Measurements from ENCODE around the gene IGSF21. TPM values are rescaled to one million over a fixed set of nuclear protein-coding genes. Genes with fewer than 3 reads are reported as not detected.

Gene IGSF21
- total RNA-seq, 1 donor from 2014 or later = 1.3 TPM

DNA sequence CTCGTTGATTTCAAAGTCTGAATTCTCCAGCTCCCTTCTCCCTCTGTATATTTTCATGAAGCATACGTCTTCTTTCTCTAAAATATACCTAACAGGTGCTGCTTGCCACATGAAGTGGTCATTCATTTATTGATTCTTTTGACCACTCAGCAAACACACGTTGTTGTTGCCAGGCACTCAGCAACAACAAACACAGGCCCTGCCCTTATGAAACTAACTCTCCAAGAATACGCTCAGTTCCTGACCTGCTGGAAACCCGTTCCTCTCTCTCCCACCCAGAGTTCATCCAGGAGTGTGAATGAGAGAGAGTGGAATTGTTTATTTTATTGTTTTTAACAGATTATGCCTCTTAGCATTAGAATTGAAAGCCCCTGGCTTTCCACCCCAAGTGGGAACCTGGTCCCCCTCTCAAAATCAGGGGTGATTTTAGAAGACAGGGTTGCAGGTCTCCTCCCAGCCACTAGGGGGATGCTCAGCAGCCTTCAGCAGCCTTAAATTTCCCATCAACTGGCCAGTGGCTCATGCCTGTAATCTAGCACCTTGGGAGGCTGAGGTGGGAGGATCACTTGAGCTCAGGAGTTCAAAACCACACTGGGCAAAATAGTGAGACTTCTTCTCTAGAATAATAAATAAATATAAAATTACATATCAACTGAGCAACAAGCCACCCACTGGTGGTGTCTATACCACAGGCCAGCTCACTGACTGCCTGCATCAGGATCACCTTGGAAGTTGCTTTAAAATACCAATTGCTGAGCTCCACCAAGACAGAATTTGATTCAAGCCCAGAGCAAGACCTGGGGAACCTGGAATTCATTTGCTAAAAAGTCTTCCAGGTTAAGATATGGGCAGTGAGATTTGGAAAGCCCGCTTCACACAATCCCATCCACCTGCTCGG is 192.1 kb downstream of the IGSF21 start:
- no peak overlapping the region for H3K27ac Mint-ChIP-seq (ENCODE audit: unreplicated experiment)
- DNase-seq = peak; percentile 46
- peaks cover 2% of the 10 kb centered on the region for H3K9me3 Mint-ChIP-seq (ENCODE audit: unreplicated experiment)
- no peak overlapping the region for H3K4me3 Mint-ChIP-seq (ENCODE audit: unreplicated experiment)
- H3K27me3 Mint-ChIP-seq (ENCODE audit: unreplicated experiment) = no peaks in the 10 kb centered on the region
- TF ChIP-seq, protein P1, sequence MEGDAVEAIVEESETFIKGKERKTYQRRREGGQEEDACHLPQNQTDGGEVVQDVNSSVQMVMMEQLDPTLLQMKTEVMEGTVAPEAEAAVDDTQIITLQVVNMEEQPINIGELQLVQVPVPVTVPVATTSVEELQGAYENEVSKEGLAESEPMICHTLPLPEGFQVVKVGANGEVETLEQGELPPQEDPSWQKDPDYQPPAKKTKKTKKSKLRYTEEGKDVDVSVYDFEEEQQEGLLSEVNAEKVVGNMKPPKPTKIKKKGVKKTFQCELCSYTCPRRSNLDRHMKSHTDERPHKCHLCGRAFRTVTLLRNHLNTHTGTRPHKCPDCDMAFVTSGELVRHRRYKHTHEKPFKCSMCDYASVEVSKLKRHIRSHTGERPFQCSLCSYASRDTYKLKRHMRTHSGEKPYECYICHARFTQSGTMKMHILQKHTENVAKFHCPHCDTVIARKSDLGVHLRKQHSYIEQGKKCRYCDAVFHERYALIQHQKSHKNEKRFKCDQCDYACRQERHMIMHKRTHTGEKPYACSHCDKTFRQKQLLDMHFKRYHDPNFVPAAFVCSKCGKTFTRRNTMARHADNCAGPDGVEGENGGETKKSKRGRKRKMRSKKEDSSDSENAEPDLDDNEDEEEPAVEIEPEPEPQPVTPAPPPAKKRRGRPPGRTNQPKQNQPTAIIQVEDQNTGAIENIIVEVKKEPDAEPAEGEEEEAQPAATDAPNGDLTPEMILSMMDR (IDR thresholded peaks at IDR 0.05; ENCODE audit: partially characterized antibody, unreplicated experiment) = peak; percentile 93
- H3K4me1 Mint-ChIP-seq (ENCODE audit: low read depth, unreplicated experiment) = no peaks in the 10 kb centered on the region
- H3K36me3 Mint-ChIP-seq (ENCODE audit: unreplicated experiment) = peaks cover 4% of the 10 kb centered on the region

DNA sequence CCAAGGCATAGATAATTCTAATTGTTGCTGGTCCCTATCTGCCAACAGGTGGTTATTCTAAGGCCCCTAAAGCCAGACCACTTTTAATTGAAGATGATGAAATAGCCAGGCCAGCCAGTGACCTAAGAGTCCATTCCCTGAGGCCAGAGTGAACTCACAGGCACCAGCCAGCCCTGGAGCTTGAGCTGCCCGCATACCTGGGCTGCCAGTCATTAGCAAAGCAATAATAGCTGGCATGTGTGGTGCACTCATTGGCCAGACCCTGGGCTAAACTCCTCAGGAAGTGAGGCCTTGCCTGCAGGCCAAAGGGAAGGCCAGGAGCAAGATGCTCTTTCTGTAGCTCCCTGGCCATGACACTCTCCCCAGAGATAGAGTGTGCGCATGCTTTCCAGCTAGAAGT is 192.8 kb downstream of the IGSF21 start:
- peaks cover 4% of the 10 kb centered on the region for H3K36me3 Mint-ChIP-seq (ENCODE audit: unreplicated experiment)
- H3K4me3 Mint-ChIP-seq (ENCODE audit: unreplicated experiment) = no peak overlapping the region
- H3K27me3 Mint-ChIP-seq (ENCODE audit: unreplicated experiment) = no peaks in the 10 kb centered on the region
- TF ChIP-seq, protein P1 (IDR thresholded peaks at IDR 0.05; ENCODE audit: partially characterized antibody, unreplicated experiment) = no peak
- H3K4me1 Mint-ChIP-seq (ENCODE audit: low read depth, unreplicated experiment) = no peaks in the 10 kb centered on the region
- DNase-seq = no peak
- H3K27ac Mint-ChIP-seq (ENCODE audit: unreplicated experiment) = no peak overlapping the region
- H3K9me3 Mint-ChIP-seq (ENCODE audit: unreplicated experiment) = peaks cover 2% of the 10 kb centered on the region

GRCh38 chr1:18302788-18303413 is 195.3 kb downstream of the IGSF21 start:
- H3K27me3 Mint-ChIP-seq (ENCODE audit: unreplicated experiment) = no peaks in the 10 kb centered on the region
- peak; percentile 62 for DNase-seq
- H3K27ac Mint-ChIP-seq (ENCODE audit: unreplicated experiment) = no peak overlapping the region
- peaks cover under 1% of the 10 kb centered on the region for H3K36me3 Mint-ChIP-seq (ENCODE audit: unreplicated experiment)
- peaks cover 2% of the 10 kb centered on the region for H3K9me3 Mint-ChIP-seq (ENCODE audit: unreplicated experiment)
- no peak overlapping the region for H3K4me3 Mint-ChIP-seq (ENCODE audit: unreplicated experiment)
- TF ChIP-seq, protein P1 (IDR thresholded peaks at IDR 0.05; ENCODE audit: partially characterized antibody, unreplicated experiment) = peak; percentile 85
- H3K4me1 Mint-ChIP-seq (ENCODE audit: low read depth, unreplicated experiment) = no peaks in the 10 kb centered on the region

GRCh38 chr1:18304151-18304869 is 196.7 kb downstream of the IGSF21 start:
- peaks cover 2% of the 10 kb centered on the region for H3K9me3 Mint-ChIP-seq (ENCODE audit: unreplicated experiment)
- no peak overlapping the region for H3K4me3 Mint-ChIP-seq (ENCODE audit: unreplicated experiment)
- TF ChIP-seq, protein P1 (IDR thresholded peaks at IDR 0.05; ENCODE audit: partially characterized antibody, unreplicated experiment) = no peak
- no peaks in the 10 kb centered on the region for H3K4me1 Mint-ChIP-seq (ENCODE audit: low read depth, unreplicated experiment)
- DNase-seq = no peak
- no peaks in the 10 kb centered on the region for H3K36me3 Mint-ChIP-seq (ENCODE audit: unreplicated experiment)
- H3K27ac Mint-ChIP-seq (ENCODE audit: unreplicated experiment) = no peak overlapping the region
- no peaks in the 10 kb centered on the region for H3K27me3 Mint-ChIP-seq (ENCODE audit: unreplicated experiment)
